Fibroblast of pulmonary artery (primary cell): Measurements from ENCODE around the gene DCLK3.

ENCODE experiments used
- DNase-seq: peaks from one replicate; pipeline ENCODE4 v3.0.0-alpha.2; 2010; ENCODE audit warnings: low read depth
- H3K4me3 ChIP-seq: replicated peaks from 2 replicates; pipeline ENCODE4 v1.5.1; 2011; ENCODE audit warnings: low read depth, mild to moderate bottlenecking, control low read depth, low read length, moderate library complexity
- TF ChIP-seq, protein P1 (sequence below): IDR thresholded peaks from 2 replicates; pipeline ENCODE4 v1.5.1; 2011; ENCODE audit warnings: mild to moderate bottlenecking, control low read depth, low read length, inconsistent platforms; ENCODE audit errors: missing control alignments

Gene DCLK3

GRCh38 chr3:36704280-36704679, 60.1 kb downstream of the DCLK3 start:
- TF ChIP-seq, protein P1, sequence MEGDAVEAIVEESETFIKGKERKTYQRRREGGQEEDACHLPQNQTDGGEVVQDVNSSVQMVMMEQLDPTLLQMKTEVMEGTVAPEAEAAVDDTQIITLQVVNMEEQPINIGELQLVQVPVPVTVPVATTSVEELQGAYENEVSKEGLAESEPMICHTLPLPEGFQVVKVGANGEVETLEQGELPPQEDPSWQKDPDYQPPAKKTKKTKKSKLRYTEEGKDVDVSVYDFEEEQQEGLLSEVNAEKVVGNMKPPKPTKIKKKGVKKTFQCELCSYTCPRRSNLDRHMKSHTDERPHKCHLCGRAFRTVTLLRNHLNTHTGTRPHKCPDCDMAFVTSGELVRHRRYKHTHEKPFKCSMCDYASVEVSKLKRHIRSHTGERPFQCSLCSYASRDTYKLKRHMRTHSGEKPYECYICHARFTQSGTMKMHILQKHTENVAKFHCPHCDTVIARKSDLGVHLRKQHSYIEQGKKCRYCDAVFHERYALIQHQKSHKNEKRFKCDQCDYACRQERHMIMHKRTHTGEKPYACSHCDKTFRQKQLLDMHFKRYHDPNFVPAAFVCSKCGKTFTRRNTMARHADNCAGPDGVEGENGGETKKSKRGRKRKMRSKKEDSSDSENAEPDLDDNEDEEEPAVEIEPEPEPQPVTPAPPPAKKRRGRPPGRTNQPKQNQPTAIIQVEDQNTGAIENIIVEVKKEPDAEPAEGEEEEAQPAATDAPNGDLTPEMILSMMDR: no peak
- H3K4me3 ChIP-seq: no peak overlapping the region
- DNase-seq: no peak

GRCh38 chr3:36701249-36701572, 63.1 kb downstream of the DCLK3 start:
- no peak overlapping the region for H3K4me3 ChIP-seq
- TF ChIP-seq, protein P1: no peak
- no peak for DNase-seq

DNA sequence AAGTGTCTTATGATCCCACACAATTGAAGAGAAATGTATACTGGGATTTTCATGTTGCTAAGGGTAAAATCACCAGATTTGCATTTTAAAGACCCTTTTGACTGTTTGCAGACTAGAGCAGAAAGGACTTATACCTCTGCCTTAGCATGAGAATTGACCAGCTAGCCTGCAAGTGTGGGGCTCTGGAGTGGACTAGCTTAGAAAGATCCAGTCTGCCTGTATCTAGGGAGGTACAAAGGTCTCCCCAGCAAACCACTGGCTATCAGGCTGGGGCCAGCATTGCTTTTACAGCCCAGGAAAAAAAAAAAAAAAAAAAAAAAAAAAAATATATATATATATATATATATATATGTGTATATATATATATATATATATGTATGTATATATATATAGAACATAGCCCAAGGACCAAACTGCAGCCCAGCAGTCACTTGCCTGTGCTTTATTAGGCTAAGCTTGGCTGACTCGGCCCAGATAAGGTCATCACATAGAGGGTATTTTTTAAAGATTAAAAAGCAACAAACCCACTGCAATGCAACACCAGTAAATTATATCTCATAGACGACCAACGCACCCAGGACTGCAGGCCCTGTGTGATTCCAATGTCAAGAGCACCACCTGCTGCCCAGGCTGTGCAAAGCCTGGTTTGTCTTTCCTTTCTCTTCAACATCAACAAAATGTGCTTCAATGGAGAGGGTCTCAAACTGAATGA, 63.7 kb downstream of the DCLK3 start:
- no peak overlapping the region for H3K4me3 ChIP-seq
- DNase-seq: peak; percentile 87
- TF ChIP-seq, protein P1: peak; percentile 97

GRCh38 chr3:36698314-36698713, 66.0 kb downstream of the DCLK3 start:
- TF ChIP-seq, protein P1: no peak
- no peak for DNase-seq
- H3K4me3 ChIP-seq: no peak overlapping the region

GRCh38 chr3:36697229-36698001, 66.9 kb downstream of the DCLK3 start:
- H3K4me3 ChIP-seq: no peak overlapping the region
- TF ChIP-seq, protein P1: no peak
- no peak for DNase-seq

- no peak overlapping the region for H3K4me3 ChIP-seq
- DNase-seq: no peak
- TF ChIP-seq, protein P1: no peak
These were observed 67.6 kb downstream of the DCLK3 start for GRCh38 chr3:36696799-36697198.
